ENCODE results near the gene SMPD3. TPM values are rescaled to one million over a fixed set of nuclear protein-coding genes. Genes with fewer than 3 reads are reported as not detected.

Gene SMPD3
- total and polyA plus RNA-seq, 8 donors: 0.83 to 5.5 (median 2.2) TPM

DNA sequence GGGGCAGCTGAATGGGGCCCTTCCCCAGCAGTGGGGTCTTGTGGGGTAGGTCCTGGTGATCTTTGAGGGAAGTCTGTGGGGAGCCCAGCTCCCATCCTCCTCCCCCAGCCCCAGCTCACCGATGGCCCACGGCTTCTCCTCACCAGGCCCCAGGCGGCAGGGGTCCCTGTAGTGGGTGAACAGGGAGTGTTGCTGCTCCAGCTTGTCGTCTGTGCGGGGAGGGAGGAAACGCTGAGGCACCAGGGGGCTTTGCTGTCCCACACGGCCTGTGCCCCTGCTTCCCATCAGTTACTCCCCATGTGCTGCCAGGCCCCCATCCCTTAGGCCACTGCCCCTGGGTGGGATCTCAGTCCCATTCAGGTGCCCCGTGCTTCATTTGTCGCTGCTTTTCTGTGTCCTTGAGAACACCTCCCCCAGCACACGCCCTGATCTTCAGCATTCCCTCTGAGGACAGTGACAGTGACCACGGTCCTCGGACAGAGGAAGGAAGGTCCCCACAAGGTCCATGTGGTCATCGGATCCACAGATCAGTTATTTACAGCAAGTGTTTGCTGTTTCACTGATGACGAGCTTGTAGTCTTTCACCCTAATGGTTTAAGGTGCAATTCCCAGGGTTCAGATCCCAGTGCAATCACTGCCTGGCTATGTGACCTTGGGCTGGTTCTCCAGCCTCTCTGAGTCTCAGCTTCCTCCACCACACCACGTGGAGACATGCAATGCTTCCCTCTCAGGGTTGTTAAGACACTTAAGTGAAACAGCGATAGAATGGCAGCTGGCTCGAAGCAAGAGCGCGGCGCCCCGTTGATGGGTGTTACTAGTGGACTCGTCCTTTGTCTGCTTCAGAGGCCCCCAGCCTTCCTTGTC, 84.4 kb downstream of the SMPD3 start:
- DNase-seq (peak in 2 of 6 donors; percentile 17 to 55), ATAC-seq (peak in 1 of 4 donors; percentile 22), FAIRE-seq (no peak)
- 42 to 56% methylated on average over 22 of the region's 22 CpGs for WGBS, 2 donors
- Histone ChIP-seq H3K4me1 (no peaks in the 10 kb centered on the region), H3K9me3 (no peaks in the 10 kb centered on the region), H3K27me3 (no peaks in the 10 kb centered on the region), H3K4me3 (no peak overlapping the region), H3K27ac (no peak overlapping the region), H3K36me3 (peaks cover 0 to 4% (median 0%) of the 10 kb centered on the region in 3 donors)
- TF ChIP-seq, protein P1, sequence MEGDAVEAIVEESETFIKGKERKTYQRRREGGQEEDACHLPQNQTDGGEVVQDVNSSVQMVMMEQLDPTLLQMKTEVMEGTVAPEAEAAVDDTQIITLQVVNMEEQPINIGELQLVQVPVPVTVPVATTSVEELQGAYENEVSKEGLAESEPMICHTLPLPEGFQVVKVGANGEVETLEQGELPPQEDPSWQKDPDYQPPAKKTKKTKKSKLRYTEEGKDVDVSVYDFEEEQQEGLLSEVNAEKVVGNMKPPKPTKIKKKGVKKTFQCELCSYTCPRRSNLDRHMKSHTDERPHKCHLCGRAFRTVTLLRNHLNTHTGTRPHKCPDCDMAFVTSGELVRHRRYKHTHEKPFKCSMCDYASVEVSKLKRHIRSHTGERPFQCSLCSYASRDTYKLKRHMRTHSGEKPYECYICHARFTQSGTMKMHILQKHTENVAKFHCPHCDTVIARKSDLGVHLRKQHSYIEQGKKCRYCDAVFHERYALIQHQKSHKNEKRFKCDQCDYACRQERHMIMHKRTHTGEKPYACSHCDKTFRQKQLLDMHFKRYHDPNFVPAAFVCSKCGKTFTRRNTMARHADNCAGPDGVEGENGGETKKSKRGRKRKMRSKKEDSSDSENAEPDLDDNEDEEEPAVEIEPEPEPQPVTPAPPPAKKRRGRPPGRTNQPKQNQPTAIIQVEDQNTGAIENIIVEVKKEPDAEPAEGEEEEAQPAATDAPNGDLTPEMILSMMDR (IDR thresholded peaks at IDR 0.05): no peak
- intact Hi-C loops (cut with DNase I): no loop called here

- Histone ChIP-seq H3K36me3 (peaks cover 0 to 5% (median 0%) of the 10 kb centered on the region in 3 donors), H3K27me3 (no peaks in the 10 kb centered on the region), H3K4me3 (no peak overlapping the region), H3K9me3 (no peaks in the 10 kb centered on the region), H3K4me1 (no peaks in the 10 kb centered on the region), H3K27ac (no peak overlapping the region)
- FAIRE-seq: no peak
- 62 to 68% methylated on average over 18 of the region's 18 CpGs for WGBS, 2 donors
- intact Hi-C loops (cut with DNase I): no loop called here
- no peak for ATAC-seq
- peak in 1 of 6 donors; percentile 59 for DNase-seq
- TF ChIP-seq, protein P1 (IDR thresholded peaks at IDR 0.05): no peak
Observed at GRCh38 chr16:68362947-68363657, 85.2 kb downstream of the SMPD3 start.

DNA sequence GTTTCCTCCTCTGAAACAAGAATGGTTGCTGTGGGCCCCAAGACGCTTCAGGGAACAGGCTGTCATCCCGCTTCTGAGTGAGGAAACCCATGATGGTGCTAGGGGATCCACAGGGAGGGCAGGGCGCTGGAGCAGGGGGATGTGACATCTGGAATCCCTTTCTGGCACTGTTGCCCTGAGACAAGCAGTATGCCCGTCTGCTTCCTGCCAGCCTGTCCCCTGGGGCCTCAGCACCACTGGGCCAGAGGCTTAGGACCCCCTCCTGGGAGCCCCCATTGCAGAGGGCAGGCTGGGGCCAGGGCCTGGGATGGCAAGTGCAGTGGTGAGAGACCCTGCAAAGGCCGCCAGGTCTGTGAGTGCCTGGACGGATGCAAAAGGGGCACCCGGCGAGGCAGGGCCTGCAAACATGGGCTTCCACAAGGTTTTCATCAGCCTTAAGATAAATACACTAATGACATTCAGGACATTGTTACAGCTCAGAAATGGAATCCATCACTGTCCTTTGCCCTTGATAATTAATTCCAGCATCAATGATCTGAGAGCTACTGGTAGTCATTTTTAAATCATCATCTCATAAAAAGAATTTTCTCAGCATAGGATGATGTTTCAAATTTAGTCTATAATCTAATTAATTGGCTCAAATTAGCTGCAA, 85.9 kb downstream of the SMPD3 start:
- Histone ChIP-seq H3K27ac (no peak overlapping the region), H3K27me3 (no peaks in the 10 kb centered on the region), H3K9me3 (no peaks in the 10 kb centered on the region), H3K36me3 (peaks cover 0 to 12% (median 0%) of the 10 kb centered on the region in 3 donors), H3K4me3 (no peak overlapping the region), H3K4me1 (no peaks in the 10 kb centered on the region)
- 70 to 76% methylated on average over 8 of the region's 8 CpGs for WGBS, 2 donors
- ATAC-seq (no peak), FAIRE-seq (no peak), DNase-seq (peak in 1 of 6 donors; percentile 55)
- TF ChIP-seq, protein P1 (IDR thresholded peaks at IDR 0.05): no peak
- intact Hi-C loops (cut with DNase I): no loop called here

DNA sequence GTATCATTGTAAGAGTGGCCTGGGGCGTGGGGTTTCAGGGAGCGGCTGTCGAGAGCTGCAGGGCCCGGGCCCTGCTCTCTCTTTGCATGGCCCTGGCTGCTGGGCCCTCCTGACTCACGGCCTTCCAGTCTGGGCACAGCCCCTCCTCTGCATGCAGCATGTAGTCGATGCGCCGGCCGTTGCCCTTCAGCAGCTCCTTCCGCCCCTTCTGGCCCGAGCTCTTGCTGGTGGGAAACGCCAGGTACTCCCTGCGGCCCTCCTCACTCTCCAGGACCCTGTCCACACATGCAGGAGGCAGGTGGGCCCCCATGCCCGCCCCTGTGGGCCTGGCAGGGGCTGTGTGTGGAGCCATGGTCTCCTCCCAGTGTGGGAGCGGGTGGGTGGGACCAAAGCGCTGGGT, 86.8 kb downstream of the SMPD3 start:
- intact Hi-C loops (cut with DNase I): no loop called here
- TF ChIP-seq, protein P1 (IDR thresholded peaks at IDR 0.05): no peak
- 49 to 60% methylated on average over 15 to 16 of the region's 16 CpGs for WGBS, 2 donors
- peak in 1 of 4 donors; percentile 6 for ATAC-seq
- peak in 1 of 6 donors; percentile 61 for DNase-seq
- H3K27ac ChIP-seq: no peak overlapping the region
- no peak overlapping the region for H3K4me3 ChIP-seq
- no peaks in the 10 kb centered on the region for H3K27me3 ChIP-seq
- no peaks in the 10 kb centered on the region for H3K9me3 ChIP-seq
- H3K4me1 ChIP-seq: no peaks in the 10 kb centered on the region
- peaks cover 0 to 21% (median 3%) of the 10 kb centered on the region in 3 donors for H3K36me3 ChIP-seq
- no peak for FAIRE-seq
